ENCODE data around the gene DHFR.

- TF ChIP-seq, protein P1, sequence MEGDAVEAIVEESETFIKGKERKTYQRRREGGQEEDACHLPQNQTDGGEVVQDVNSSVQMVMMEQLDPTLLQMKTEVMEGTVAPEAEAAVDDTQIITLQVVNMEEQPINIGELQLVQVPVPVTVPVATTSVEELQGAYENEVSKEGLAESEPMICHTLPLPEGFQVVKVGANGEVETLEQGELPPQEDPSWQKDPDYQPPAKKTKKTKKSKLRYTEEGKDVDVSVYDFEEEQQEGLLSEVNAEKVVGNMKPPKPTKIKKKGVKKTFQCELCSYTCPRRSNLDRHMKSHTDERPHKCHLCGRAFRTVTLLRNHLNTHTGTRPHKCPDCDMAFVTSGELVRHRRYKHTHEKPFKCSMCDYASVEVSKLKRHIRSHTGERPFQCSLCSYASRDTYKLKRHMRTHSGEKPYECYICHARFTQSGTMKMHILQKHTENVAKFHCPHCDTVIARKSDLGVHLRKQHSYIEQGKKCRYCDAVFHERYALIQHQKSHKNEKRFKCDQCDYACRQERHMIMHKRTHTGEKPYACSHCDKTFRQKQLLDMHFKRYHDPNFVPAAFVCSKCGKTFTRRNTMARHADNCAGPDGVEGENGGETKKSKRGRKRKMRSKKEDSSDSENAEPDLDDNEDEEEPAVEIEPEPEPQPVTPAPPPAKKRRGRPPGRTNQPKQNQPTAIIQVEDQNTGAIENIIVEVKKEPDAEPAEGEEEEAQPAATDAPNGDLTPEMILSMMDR (IDR thresholded peaks at IDR 0.05), result no peak
- TF ChIP-seq EZH2 (IDR thresholded peaks at IDR 0.05), result no peak
- TF ChIP-seq EZH2phosphoT487 (IDR thresholded peaks at IDR 0.05), result no peak
Observed at GRCh38 chr5:80653502-80653901, 1.3 kb downstream of the DHFR start.

All from neural progenitor cell (in vitro differentiated cells).